ENCODE results near the gene TMEM18. TPM values are rescaled to one million over a fixed set of nuclear protein-coding genes. Genes with fewer than 3 reads are reported as not detected.

The TMEM18 gene
- total and polyA plus RNA-seq, 2 of the 13 experiments (the other 11 are each of a cell fraction or from before 2014, with no cell fraction given): 45.9 to 49.4 TPM

DNA sequence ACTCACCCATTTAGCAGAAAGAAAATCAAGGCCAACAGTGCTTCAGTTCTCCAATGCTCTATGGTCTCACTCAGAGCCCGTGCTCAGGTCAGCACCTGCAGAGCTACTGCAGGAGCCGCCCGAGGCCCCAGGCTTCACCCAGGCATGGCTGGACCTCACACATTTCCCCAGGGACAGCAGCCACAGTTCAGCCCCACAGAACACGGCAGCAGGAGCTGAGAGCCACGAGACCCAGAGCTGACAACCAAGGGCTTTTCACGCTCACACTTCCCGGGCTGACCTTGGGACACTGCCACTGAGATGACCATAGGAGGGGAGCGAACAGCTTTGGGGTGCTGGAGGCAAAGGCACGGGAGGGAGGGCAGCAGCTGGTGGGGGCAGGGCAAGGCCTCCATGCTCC is 4.2 kb downstream of the TMEM18 start:
- Histone ChIP-seq H4K20me1 (ENCODE audit: insufficient read depth, low read length) (no peaks in the 10 kb centered on the region; the same call in 1 of the 2 replicates), H3K9me3 (ENCODE audit: low read length) (no peaks in the 10 kb centered on the region), H3K4me2 (ENCODE audit: low read depth, low read length) (no peak overlapping the region), H3K4me1 (ENCODE audit: insufficient read depth, low read length) (peaks cover 16% of the 10 kb centered on the region), H3K79me2 (ENCODE audit: insufficient read depth, low read length) (peaks cover 32% of the 10 kb centered on the region), H3K4me3 (replicated peaks in 1 of 3; ENCODE audit: insufficient read depth in 1 of 3, low read depth in 2 of 3, low read length in 3 of 3) (no peak overlapping the region), H2AFZ (ENCODE audit: low read length) (no peak overlapping the region), H3K36me3 (replicated peaks in 1 of 2; ENCODE audit: control insufficient read depth in 1 of 2, insufficient read depth in 2 of 2, low read length in 2 of 2) (peaks cover 31 to 62% of the 10 kb centered on the region in 2 experiments), H3K27me3 (ENCODE audit: control insufficient read depth in 1 of 2, insufficient read depth in 2 of 2, low read length in 2 of 2) (no peaks in the 10 kb centered on the region; a peak in 1 of 5 replicates), H3K9ac (ENCODE audit: insufficient read depth, low read depth, low read length) (no peak overlapping the region), H3K27ac (ENCODE audit: extremely low read length, insufficient read depth, low read length) (no peak overlapping the region)
- intact Hi-C loops (cut with micrococcal nuclease; ENCODE audit: unreplicated experiment) (no loop called here), in situ Hi-C loops (cut with HindIII; ENCODE audit: extremely low pct_ligation_motif_present, low pct_unique_long_range_greater_than_20kb) (no loop called here)
- 98% methylated on average over 9 of the region's 9 CpGs for WGBS (ENCODE audit: low lambda C conversion rate)
- no peak for ATAC-seq
- TF ChIP-seq ZNF629 (CRISPR knock-in tag; conservative IDR thresholded peaks at IDR 0.05) (peak; percentile 34; the same call in 1 of the 2 replicates), ZNF296 (CRISPR knock-in tag; conservative IDR thresholded peaks at IDR 0.05) (no peak)
- DNase-seq (ENCODE audit: low spot score): no peak
- FAIRE-seq: no peak
- BruUV-seq (replicated peaks): no TSS peak
- POLR2A ChIA-PET: no interaction called here
- CTCF ChIA-PET (ENCODE audit: low intra/inter-chr PET ratio, low total read pairs): no interaction called here

DNA sequence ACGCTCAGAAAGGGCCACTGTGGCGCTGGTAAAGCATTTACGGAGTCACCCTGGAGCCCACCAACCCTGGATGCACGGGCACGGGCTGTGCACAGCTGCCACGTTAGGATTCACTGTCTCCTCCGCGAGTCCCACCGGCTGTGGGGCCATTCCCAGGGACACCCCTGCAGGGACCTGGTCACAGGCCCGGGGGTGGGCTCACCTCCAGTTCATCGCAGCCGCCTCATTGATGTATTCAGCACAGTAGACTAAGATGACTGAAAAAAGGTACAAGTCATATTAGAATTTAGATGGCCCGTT is 4.7 kb downstream of the TMEM18 start:
- 96% methylated on average over 13 of the region's 13 CpGs for WGBS (ENCODE audit: low lambda C conversion rate)
- Histone ChIP-seq H2AFZ (ENCODE audit: low read length) (no peak overlapping the region), H3K4me1 (ENCODE audit: insufficient read depth, low read length) (peaks cover 14% of the 10 kb centered on the region), H3K4me3 (replicated peaks in 1 of 3; ENCODE audit: insufficient read depth in 1 of 3, low read depth in 2 of 3, low read length in 3 of 3) (no peak overlapping the region), H3K4me2 (ENCODE audit: low read depth, low read length) (no peak overlapping the region), H3K27me3 (ENCODE audit: control insufficient read depth in 1 of 2, insufficient read depth in 2 of 2, low read length in 2 of 2) (no peaks in the 10 kb centered on the region; a peak in 1 of 5 replicates), H3K36me3 (replicated peaks in 1 of 2; ENCODE audit: control insufficient read depth in 1 of 2, insufficient read depth in 2 of 2, low read length in 2 of 2) (peaks cover 33 to 67% of the 10 kb centered on the region in 2 experiments), H3K79me2 (ENCODE audit: insufficient read depth, low read length) (peaks cover 31% of the 10 kb centered on the region), H3K9me3 (ENCODE audit: low read length) (no peaks in the 10 kb centered on the region), H3K27ac (ENCODE audit: extremely low read length, insufficient read depth, low read length) (no peak overlapping the region), H4K20me1 (ENCODE audit: insufficient read depth, low read length) (no peaks in the 10 kb centered on the region; the same call in 1 of the 2 replicates), H3K9ac (ENCODE audit: insufficient read depth, low read depth, low read length) (no peak overlapping the region)
- no TSS peak for BruUV-seq (replicated peaks)
- intact Hi-C loops (cut with micrococcal nuclease; ENCODE audit: unreplicated experiment): no loop called here
- DNase-seq (ENCODE audit: low spot score): no peak
- POLR2A ChIA-PET: no interaction called here
- CTCF ChIA-PET (ENCODE audit: low intra/inter-chr PET ratio, low total read pairs): no interaction called here
- in situ Hi-C loops (cut with HindIII; ENCODE audit: extremely low pct_ligation_motif_present, low pct_unique_long_range_greater_than_20kb): no loop called here
- no peak for FAIRE-seq
- no peak for ATAC-seq
- TF ChIP-seq REL (CRISPR knock-in tag; conservative IDR thresholded peaks at IDR 0.05) (no peak), POLR2AphosphoS5 (IDR thresholded peaks at IDR 0.05; ENCODE audit: low read depth, low read length) (no peak), SAP130 (CRISPR knock-in tag; IDR thresholded peaks at IDR 0.05; ENCODE audit: low read depth) (no peak), CERS6 (CRISPR knock-in tag; IDR thresholded peaks at IDR 0.05) (no peak), PLRG1 (conservative IDR thresholded peaks at IDR 0.05) (no peak), ZSCAN29 (CRISPR knock-in tag; conservative IDR thresholded peaks at IDR 0.05) (no peak)
- TF ChIP-seq, protein P1, sequence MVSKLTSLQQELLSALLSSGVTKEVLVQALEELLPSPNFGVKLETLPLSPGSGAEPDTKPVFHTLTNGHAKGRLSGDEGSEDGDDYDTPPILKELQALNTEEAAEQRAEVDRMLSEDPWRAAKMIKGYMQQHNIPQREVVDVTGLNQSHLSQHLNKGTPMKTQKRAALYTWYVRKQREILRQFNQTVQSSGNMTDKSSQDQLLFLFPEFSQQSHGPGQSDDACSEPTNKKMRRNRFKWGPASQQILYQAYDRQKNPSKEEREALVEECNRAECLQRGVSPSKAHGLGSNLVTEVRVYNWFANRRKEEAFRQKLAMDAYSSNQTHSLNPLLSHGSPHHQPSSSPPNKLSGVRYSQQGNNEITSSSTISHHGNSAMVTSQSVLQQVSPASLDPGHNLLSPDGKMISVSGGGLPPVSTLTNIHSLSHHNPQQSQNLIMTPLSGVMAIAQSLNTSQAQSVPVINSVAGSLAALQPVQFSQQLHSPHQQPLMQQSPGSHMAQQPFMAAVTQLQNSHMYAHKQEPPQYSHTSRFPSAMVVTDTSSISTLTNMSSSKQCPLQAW (CRISPR knock-in tag; IDR thresholded peaks at IDR 0.05): no peak

Data from HepG2 (cell line).